HepG2 (cell line): ENCODE data around the gene NFATC3. TPM values are rescaled to one million over a fixed set of nuclear protein-coding genes. Genes with fewer than 3 reads are reported as not detected.

Source experiments
- IKZF4 ChIP-seq: sonication (generic); formaldehyde crosslinking; IDR thresholded peaks from 2 replicates; pipeline ENCODE4 v1.5.1; 2020; ENCODE audit warnings: borderline replicate concordance, mild to moderate bottlenecking, low read depth, missing genetic modification reagents; ENCODE audit errors: not compliant biosample characterization
- JUNB ChIP-seq: sonication (generic); formaldehyde crosslinking; IDR thresholded peaks from 2 replicates; pipeline ENCODE4 v1.8.0; 2022; ENCODE audit warnings: missing genetic modification reagents, mild to moderate bottlenecking, borderline replicate concordance
- ZBTB38 ChIP-seq: sonication (generic); formaldehyde crosslinking; IDR thresholded peaks from 2 replicates; pipeline ENCODE4 v1.5.1; 2020; ENCODE audit warnings: mild to moderate bottlenecking, missing genetic modification reagents
- ZNF263 ChIP-seq: sonication (generic); formaldehyde crosslinking; IDR thresholded peaks from 2 replicates; pipeline ENCODE4 v1.4.0; 2020; ENCODE audit warnings: missing genetic modification reagents
- polyA plus RNA-seq, 8 experiments: library from polyadenylated mRNA; depleted of rRNA in 3 of 8; stranded (reverse) in 7 of 8; unstranded in 1 of 8; fragments of >200 nt; fragmentation: Illumina TruSeq in 4 of 8; extraction: Trizol in 4 of 8; gene quantifications; 2 replicates each; pipeline versions ENCODE4 v1.2.1 to v1.2.3, GENCODE V29; 2011 to 2016; ENCODE audit warnings: low read depth in 4 of 8, missing spikeins in 1 of 8, mixed read lengths in 1 of 8; ENCODE audit not compliant: insufficient read depth in 1 of 8
- total RNA-seq, 5 experiments: library from RNA; depleted of rRNA; stranded (reverse); fragments of >200 nt; fragmentation: Illumina TruSeq; extraction: Trizol; gene quantifications; 2 replicates each; pipeline ENCODE4 v1.2.3, GENCODE V29; 2016; ENCODE audit warnings: low read depth in 1 of 5
- TF ChIP-seq, protein P1 (sequence below): sonication (generic); formaldehyde crosslinking; IDR thresholded peaks from 2 replicates; pipeline ENCODE4 v1.5.0; 2020; ENCODE audit warnings: mild to moderate bottlenecking, missing genetic modification reagents, borderline replicate concordance
- TF ChIP-seq, protein P2 (sequence below): sonication (generic); formaldehyde crosslinking; IDR thresholded peaks from 2 replicates; pipeline ENCODE4 v1.5.0; 2020; ENCODE audit warnings: missing genetic modification reagents

NFATC3 gene
- total and polyA plus RNA-seq, 2 of the 13 experiments (the other 11 are each of a cell fraction or from before 2014, with no cell fraction given): 52.6 to 62.7 TPM

DNA sequence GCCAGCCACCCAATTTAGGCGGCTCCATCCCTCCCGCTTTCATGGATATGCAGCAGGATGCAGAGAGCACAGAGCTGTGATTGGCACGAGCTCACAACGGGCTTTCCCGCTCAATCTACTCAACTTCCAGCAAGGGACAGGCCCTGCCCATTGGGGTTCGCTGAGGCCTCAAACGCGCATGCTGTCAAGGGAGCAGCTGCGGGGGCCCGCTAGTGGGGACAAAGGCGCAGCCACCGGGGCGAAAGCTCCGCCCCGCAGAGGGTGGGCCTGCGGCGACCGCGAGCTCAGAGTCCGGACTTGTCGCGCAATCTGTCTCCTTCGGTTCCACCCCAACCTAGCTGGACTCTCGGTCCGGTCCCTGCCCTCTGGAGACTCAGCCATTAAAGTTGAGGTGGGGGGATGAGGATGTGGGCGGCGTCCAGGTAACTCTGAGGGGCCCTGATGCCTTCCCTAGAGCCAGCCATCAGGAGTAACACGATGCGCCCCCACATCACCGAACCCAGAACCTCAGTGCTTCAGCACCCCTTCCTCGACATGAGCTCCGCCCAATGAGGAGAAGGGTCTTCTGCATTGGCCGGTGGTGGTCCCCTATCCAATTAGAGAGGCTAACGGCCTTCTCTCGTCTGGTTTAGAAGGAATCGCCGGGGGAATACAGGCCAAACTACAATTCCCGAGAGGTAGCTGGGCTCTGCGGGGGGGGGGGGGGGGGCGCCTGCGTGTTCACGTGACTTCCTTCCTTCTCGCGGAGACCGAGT is 489 bp upstream of the NFATC3 start (continued):
- TF ChIP-seq, protein P1, sequence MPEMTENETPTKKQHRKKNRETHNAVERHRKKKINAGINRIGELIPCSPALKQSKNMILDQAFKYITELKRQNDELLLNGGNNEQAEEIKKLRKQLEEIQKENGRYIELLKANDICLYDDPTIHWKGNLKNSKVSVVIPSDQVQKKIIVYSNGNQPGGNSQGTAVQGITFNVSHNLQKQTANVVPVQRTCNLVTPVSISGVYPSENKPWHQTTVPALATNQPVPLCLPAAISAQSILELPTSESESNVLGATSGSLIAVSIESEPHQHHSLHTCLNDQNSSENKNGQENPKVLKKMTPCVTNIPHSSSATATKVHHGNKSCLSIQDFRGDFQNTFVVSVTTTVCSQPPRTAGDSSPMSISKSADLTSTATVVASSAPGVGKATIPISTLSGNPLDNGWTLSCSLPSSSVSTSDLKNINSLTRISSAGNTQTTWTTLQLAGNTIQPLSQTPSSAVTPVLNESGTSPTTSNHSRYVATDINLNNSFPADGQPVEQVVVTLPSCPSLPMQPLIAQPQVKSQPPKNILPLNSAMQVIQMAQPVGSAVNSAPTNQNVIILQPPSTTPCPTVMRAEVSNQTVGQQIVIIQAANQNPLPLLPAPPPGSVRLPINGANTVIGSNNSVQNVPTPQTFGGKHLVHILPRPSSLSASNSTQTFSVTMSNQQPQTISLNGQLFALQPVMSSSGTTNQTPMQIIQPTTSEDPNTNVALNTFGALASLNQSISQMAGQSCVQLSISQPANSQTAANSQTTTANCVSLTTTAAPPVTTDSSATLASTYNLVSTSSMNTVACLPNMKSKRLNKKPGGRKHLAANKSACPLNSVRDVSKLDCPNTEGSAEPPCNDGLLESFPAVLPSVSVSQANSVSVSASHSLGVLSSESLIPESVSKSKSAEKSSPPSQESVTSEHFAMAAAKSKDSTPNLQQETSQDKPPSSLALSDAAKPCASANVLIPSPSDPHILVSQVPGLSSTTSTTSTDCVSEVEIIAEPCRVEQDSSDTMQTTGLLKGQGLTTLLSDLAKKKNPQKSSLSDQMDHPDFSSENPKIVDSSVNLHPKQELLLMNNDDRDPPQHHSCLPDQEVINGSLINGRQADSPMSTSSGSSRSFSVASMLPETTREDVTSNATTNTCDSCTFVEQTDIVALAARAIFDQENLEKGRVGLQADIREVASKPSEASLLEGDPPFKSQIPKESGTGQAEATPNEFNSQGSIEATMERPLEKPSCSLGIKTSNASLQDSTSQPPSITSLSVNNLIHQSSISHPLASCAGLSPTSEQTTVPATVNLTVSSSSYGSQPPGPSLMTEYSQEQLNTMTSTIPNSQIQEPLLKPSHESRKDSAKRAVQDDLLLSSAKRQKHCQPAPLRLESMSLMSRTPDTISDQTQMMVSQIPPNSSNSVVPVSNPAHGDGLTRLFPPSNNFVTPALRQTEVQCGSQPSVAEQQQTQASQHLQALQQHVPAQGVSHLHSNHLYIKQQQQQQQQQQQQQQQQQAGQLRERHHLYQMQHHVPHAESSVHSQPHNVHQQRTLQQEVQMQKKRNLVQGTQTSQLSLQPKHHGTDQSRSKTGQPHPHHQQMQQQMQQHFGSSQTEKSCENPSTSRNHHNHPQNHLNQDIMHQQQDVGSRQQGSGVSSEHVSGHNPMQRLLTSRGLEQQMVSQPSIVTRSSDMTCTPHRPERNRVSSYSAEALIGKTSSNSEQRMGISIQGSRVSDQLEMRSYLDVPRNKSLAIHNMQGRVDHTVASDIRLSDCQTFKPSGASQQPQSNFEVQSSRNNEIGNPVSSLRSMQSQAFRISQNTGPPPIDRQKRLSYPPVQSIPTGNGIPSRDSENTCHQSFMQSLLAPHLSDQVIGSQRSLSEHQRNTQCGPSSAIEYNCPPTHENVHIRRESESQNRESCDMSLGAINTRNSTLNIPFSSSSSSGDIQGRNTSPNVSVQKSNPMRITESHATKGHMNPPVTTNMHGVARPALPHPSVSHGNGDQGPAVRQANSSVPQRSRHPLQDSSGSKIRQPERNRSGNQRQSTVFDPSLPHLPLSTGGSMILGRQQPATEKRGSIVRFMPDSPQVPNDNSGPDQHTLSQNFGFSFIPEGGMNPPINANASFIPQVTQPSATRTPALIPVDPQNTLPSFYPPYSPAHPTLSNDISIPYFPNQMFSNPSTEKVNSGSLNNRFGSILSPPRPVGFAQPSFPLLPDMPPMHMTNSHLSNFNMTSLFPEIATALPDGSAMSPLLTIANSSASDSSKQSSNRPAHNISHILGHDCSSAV (CRISPR knock-in tag): peak; percentile 99; the same call in 1 of the 2 replicates
- TF ChIP-seq JUNB (CRISPR knock-in tag) (no peak; the same call in 1 of the 2 replicates), IKZF4 (CRISPR knock-in tag) (peak; percentile 80), ZNF263 (CRISPR knock-in tag) (peak; percentile 74), ZBTB38 (CRISPR knock-in tag) (peak; percentile 91)
- TF ChIP-seq, protein P2, sequence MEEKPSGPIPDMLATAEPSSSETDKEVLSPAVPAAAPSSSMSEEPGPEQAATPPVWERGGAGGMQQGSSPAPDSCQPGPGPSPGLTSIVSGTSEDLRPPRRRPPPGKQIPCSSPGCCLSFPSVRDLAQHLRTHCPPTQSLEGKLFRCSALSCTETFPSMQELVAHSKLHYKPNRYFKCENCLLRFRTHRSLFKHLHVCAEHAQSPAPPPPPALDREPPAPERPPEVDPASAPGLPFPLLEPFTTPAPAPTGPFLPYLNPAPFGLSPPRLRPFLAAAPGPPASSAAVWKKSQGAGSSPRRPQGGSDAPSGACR (CRISPR knock-in tag): no peak
